GM18867 (cell line): ENCODE data around the gene TAF4.
"Not testable (repeated sequence)": the region's sequence is repeated elsewhere in the genome, so short reads cannot be mapped to it uniquely, and the experiment has no call there.

Experiments used
- ATAC-seq: cut with Tn5 transposase; IDR thresholded peaks from one replicate; pipeline ENCODE4 v1.9.1; 2021; ENCODE audit warnings: mild to moderate bottlenecking, moderate library complexity; ENCODE audit not compliant: unreplicated experiment

The TAF4 gene

GRCh38 chr20:62059401-62059800 lies 6.3 kb downstream of the TAF4 start:
- no peak for ATAC-seq

- ATAC-seq, result no peak
Measured at GRCh38 chr20:62058941-62059340, 6.7 kb downstream of the TAF4 start.

- no peak for ATAC-seq
Measured at GRCh38 chr20:62056975-62057374, 8.7 kb downstream of the TAF4 start.

- ATAC-seq, result no peak
Measured at GRCh38 chr20:62056377-62056776, 9.3 kb downstream of the TAF4 start.

GRCh38 chr20:62055862-62056115 lies 9.9 kb downstream of the TAF4 start:
- not testable (repeated sequence) for ATAC-seq

GRCh38 chr20:62055106-62055861 lies 10.4 kb downstream of the TAF4 start:
- no peak for ATAC-seq

GRCh38 chr20:62054451-62054953 lies 11.2 kb downstream of the TAF4 start:
- ATAC-seq, result no peak

GRCh38 chr20:62053465-62054196 lies 12.1 kb downstream of the TAF4 start:
- no peak for ATAC-seq

- no peak for ATAC-seq
Measured at GRCh38 chr20:62052842-62053464, 12.7 kb downstream of the TAF4 start.

GRCh38 chr20:62052336-62052841 lies 13.3 kb downstream of the TAF4 start:
- no peak for ATAC-seq

- no peak for ATAC-seq
Measured at GRCh38 chr20:62051546-62052255, 14.0 kb downstream of the TAF4 start.

- ATAC-seq, result no peak
Measured at GRCh38 chr20:62051144-62051543, 14.5 kb downstream of the TAF4 start.

GRCh38 chr20:62050166-62051120 lies 15.2 kb downstream of the TAF4 start:
- ATAC-seq, result no peak

- ATAC-seq, result no peak
Measured at GRCh38 chr20:62049342-62050165, 16.1 kb downstream of the TAF4 start.

- no peak for ATAC-seq
Measured at GRCh38 chr20:62048821-62049291, 16.8 kb downstream of the TAF4 start.

- no peak for ATAC-seq
Measured at GRCh38 chr20:62048346-62048761, 17.3 kb downstream of the TAF4 start.

GRCh38 chr20:62047666-62048345 lies 17.9 kb downstream of the TAF4 start:
- no peak for ATAC-seq

GRCh38 chr20:62046431-62046830 lies 19.2 kb downstream of the TAF4 start:
- no peak for ATAC-seq
